ENCODE measurements around the gene ARHGEF40.
A peak's percentile ranks its signal among the peaks of the same experiment; 100 is the strongest.

Gene ARHGEF40

DNA sequence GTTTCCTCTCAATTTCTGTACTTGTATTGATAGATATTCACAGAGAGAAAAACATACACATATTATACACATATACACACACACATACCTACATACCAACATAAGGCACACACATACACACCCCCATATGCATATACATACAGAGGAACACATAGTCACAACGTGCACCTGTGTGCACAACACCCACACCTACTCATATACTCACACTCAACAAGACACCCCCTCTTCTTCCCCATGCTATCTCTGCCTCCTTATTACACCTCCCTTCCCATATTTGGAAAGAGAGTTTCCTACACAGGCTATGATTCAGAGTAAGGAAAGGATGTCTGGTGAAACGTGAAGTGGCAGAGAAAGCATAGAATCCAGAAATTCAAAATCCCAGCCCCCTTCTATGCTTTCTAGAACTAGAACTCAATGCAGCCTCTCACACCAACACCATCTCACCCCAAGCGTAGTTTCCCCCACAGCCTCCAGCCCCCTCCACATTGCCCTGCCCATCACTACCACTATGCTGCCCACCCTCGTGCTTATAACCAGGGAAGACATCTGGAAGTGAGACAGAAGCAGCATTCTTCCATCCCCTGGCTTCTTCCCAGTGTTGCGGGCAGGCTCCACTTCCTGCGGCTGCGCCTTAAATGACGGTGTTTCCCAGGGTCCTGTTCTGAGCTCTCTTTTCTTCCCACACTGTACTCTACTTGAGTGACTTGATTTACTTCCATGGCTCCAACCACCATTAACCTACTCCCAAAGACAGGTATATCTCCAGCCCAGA, 10.1 kb upstream of the ARHGEF40 start:
- no peak for DNase-seq (ENCODE audit: low spot score)

DNA sequence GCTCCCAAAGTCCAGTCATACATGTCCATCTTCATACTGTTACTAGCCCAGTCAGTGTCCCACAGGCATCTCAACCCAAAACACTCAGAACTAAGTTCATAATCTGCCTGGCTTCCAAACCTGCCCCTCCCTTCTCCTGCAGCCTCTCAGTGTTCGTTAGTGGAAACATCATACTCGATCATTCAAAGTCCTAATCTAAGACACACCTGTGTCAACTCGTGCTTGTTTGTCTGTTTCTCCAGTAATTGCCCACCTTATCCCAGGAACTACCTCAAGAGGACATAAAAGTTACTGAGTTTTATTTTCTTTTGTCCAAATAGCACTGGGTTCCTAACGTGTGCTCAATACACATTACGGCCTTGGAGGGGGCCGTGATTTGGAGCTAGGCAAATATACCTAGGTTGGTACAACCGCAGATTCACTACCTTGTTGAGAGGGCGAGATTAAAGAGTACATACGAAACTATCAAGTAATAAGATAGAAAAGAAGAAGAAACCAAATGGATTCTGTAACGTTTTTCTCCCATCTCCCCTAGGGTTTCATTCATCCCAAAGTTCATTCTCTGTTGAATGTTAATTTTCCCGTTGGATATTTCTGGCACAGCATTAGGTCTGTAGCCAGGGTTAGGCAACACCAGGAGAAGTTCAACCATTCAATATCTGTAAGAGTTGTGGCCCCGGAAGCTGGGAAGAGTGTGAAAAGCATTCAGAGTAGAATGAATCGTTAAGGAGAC, 9.3 kb upstream of the ARHGEF40 start:
- DNase-seq (ENCODE audit: low spot score): no peak

DNA sequence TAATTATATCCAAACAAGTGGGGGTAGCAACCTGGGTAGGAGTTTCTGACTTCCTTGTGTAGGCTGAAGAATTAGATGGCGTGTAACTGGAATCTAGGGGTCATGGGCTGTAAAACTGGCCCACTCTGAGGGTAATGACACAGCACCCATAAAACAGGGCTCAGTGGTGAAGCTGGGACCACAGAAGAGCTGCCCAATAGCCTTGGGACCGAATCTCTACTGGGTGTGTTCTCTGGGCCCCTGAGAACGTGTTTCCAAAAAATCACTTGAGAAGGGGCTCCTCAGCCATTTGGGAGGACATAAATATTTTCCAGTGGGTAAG, 8.8 kb upstream of the ARHGEF40 start:
- DNase-seq (ENCODE audit: low spot score): no peak

DNA sequence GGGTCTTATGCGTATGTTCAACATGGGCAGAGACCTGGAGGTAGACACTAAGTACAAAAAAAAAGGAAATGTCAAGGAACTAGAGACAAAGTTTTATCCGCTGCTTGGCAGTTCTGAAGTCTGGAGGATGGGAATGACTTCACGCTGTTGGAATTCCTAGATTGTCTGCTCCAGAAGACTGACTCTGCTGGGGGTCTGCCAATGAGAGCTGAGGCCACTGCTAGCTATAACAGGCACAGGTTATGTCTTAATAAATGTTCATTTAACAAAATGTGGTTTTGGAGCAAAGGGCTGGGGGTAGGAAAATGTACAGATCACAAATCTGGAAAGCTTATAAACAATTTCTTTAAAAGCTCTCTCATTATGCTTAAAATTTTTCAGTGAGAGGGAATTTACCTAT, 6.6 kb upstream of the ARHGEF40 start:
- peak; percentile 87 for DNase-seq (ENCODE audit: low spot score)

DNA sequence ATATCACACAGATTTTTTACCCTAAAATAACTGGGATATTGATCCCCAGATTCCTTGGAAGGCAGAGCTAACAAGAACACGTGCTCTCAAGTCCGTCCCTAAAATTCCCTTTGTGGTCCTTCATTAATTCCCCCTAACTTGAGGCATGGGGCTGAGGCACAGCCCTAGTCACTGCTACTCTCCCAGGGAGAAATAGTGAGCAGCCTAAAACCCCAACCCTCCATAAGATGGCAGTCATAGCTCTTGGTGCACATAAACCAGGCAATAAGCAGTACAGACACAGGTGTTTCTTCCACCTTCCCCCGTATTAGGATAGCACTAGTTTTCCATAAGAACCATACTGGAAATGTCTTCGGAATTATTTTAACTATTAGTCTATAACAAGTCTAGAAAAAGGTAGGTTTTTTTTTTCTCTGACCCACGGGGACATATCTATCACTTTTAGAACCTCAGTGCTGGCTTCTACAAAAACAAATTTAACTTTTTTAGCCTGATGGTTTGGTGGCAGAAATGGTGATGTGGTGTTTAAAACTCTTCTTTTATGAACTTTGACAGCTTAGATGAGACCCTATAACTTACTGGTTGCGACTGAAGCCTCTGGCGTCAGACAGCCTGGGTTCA, 3.1 kb upstream of the ARHGEF40 start:
- DNase-seq (ENCODE audit: low spot score): no peak

DNA sequence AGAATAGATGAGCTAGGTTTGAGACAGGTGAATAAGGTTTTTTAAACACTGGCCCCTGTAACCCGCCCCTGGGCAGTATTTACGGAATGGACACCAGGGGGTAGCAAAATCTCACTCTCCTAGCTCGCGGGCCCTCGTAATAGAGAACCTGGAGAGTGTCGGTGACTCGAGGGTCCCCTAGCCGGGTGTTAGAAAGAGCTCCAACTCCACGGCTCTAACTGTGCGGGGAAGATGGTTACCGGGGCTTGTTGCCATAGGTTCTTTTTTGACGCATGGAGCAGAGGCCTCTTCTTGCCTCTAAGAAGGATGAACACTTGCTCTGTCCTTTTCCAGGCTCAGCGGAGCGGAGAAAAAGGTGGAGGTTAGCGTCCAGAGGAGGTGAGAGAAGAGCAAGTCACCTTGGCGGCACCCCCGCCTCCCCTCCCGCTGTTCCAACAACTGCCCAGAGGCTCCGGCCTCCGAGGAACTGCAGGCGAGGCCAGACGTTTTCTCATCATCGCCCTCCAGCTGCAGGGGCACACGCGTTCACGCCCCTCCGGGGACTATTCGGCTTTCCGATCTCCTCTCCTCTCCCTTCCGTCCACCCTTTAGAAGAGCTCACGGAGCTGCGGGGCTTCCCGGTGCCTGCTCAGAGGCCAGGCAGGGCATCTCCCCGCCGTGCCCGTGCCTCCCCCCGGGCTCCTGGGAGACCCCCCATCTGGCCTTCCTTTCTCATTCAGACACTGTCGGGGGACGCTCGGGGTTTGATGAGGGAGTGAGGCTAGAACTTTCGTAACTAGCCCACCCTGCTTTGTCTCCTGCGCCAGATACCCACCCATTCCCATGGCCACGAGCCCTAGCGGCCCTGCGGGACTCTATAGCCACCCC, 1.4 kb upstream of the ARHGEF40 start:
- peak; percentile 68 for DNase-seq (ENCODE audit: low spot score)

DNA sequence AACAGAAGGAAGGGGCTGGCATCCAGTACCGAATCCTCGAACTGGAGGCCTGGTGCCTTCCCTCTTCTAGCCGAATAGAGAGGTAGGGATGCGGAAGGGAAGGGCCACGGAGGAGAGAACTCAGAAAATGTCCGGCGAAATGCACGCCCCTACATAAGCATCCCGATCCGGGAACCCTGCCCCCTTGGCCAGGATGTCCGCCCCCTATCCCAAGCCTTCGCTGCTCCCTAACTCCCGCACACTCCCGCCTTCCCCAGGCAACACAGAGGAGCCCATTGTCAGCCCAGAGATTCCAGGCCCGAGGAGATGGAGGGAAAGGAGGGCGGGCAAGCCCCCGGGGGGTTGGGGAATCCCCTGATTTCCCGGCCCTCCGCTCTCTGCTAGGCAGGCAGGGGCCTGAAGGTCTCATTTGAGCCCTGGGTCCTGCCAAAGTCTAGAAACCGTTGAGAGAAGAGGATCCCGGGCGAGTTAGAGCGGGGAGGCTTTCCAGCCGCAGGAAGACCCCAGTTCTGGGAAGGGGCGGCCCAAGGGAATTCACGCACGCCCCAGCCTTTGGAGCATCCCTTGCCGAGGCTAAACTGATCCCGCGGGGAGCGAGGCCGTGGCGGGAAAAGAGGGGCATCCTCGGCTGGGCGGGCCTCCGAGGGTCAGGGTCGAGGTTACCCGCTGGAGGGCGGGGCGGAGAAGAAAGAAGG, 569 bp upstream of the ARHGEF40 start:
- DNase-seq (ENCODE audit: low spot score): peak; percentile 52

DNA sequence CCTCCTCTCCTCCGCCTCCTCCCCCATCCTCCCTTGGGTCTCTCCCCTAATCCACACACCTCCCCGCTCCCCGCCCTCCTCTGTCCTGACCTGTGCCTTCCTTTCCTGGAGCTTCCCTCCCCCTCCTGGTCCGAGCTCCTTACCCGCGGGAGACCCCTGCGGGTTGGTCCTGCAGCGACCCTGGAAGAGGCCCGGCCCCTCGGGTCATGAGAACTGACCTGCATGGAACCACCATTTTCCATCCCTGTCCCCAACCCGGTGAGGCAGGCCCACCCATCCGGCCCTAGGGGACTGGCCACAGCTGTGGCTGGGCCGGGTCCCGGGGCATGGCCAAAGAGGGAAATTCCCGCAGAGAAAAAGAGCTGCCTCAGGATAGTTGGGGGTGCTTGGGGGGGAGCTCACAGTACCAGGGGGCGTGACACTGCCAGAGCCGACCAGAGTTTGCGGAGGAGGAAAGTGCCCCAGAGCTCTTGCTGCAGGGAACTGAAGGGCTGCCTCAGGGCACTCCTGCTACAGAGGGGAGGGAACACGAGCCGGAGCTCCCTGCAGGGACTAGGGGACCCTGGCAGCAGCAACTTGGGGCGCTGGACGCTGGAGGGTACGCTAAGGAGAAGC, 613 bp downstream of the ARHGEF40 start:
- peak; percentile 65 for DNase-seq (ENCODE audit: low spot score)

DNA sequence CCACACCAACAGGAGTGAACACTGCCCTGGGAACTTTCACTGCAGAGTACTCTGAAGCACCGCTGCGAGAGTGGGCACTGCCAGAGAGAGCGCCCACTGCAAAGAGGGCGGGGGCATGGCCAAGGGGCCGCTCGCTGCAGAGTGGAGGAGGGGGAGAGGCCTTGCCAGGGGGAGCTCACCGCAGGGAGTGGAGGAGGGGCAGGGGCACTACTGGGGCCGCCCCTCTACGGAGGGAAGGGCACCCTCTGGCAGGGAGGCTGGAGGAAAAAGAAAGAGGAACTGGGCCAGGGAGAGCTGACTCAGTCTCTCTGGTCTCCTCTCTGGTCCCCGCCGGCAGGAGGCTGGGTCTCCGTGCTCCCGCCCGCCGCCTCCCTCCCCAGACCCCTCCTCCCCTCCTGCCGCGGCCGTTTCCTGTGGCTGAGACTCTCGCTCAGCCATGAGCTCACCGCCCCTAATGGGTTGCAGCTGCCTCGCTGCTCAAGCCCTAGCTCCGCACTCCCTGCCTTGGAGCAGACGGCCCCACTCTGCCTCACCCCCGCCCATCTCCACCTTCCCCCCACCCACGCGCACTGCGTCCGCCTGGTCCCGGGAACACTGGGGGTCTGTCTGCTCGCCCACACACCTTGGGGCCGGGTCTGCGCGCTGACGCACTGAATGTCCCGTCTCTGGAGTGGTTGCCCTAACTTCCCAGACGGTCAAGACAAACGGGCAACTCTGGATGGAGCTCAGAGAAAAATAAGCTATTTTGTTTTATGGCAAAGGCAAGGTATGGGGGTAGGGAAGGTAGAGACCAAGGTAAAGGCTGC, 1.3 kb downstream of the ARHGEF40 start:
- peak; percentile 95 for DNase-seq (ENCODE audit: low spot score)

DNA sequence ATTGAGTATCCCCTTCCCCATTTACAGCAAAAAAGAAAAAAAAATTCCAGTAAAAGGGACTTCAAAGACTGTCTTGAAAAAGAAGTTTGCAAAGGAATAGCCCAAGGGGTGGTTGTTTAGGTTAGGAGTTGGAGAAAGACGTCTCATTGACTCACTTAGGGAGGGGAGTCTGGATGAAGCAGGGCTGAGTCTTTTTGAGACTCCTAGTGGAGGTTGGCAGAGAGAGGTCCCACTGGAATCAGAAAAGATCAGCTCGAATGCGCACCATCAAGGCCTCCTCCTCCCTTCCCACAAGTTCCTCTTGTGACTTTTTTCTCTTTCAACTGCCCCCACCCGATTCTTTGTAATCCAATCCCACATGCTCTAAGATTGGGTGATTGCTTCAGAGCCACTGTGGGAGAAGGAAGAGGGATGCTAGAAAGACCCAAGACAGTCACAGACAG, 1.9 kb downstream of the ARHGEF40 start:
- no peak for DNase-seq (ENCODE audit: low spot score)

DNA sequence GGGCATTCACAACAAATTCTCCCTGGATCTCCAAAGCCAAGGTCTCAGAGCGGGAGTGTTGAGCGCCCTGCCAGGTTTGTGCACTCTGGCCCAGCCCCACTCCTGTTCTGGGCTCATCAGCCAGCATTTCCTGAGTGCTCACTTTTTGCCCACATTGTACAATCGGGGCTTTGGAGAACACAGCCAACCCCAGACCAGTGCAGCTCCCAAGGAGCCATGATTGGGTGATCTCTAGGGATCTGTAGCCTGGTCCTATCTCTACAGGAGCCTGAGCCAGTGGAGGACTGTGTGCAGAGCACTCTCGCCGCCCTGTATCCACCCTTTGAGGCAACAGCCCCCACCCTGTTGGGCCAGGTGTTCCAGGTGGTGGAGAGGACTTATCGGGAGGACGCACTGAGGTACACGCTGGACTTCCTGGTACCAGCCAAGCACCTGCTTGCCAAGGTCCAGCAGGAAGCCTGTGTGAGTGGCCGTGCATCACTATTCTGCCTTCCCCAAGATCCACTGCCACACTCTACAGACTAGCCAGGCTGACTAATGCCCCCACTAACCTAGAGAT, 2.8 kb downstream of the ARHGEF40 start:
- no peak for DNase-seq (ENCODE audit: low spot score)

DNA sequence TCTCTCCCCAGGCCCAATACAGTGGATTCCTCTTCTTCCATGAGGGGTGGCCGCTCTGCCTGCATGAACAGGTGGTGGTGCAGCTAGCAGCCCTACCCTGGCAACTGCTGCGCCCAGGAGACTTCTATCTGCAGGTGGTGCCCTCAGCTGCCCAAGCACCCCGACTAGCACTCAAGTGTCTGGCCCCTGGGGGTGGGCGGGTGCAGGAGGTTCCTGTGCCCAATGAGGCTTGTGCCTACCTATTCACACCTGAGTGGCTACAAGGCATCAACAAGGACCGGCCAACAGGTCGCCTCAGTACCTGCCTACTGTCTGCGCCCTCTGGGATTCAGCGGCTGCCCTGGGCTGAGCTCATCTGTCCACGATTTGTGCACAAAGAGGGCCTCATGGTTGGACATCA, 3.8 kb downstream of the ARHGEF40 start:
- no peak for DNase-seq (ENCODE audit: low spot score)

DNA sequence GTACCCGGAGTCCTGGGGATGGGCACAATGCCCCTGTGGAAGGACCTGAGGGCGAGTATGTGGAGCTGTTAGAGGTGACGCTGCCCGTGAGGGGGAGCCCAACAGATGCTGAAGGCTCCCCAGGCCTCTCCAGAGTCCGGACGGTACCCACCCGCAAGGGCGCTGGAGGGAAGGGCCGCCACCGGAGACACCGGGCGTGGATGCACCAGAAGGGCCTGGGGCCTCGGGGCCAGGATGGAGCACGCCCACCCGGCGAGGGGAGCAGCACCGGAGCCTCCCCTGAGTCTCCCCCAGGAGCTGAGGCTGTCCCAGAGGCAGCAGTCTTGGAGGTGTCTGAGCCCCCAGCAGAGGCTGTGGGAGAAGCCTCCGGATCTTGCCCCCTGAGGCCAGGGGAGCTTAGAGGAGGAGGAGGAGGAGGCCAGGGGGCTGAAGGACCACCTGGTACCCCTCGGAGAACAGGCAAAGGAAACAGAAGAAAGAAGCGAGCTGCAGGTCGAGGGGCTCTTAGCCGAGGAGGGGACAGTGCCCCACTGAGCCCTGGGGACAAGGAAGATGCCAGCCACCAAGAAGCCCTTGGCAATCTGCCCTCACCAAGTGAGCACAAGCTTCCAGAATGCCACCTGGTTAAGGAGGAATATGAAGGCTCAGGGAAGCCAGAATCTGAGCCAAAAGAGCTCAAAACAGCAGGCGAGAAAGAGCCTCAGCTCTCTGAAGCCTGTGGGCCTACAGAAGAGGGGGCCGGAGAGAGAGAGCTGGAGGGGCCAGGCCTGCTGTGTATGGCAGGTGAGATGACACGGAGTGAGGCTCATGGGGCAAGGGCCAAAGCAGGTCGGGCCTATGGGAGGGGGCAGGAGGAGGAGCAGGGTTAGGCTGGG, 4.5 kb downstream of the ARHGEF40 start:
- no peak for DNase-seq (ENCODE audit: low spot score)

DNA sequence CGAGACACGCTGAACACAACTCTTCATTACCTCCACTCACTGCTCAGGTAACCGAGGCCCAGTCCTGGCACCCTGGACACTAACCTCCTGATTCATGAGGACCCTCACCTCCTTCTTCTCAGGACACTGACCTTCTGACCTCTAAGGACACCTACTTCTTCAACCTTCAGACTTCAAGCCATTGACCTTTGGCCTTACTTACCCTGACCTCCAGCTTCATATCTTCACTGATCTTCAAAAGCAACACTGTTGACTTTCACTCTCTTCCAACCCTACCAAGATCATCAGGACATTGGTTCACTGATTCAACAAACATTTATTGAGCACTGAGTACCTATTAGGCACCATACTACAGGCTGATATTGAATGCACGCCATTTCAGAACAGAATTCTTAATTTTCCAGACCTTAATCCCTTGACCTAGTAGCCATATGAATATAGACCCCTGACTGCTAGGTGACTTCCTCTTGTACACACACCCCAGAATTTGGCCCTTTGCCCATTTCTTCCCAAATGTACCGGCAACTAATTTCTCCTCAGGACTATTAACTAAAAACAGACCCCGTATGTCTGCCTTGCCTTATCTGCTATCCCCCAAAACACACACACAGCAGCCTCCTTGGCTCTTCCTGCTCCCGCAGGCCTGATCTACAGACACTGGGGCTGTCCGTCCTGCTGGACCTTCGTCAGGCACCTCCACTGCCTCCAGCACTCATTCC, 5.8 kb downstream of the ARHGEF40 start:
- DNase-seq (ENCODE audit: low spot score): no peak

DNA sequence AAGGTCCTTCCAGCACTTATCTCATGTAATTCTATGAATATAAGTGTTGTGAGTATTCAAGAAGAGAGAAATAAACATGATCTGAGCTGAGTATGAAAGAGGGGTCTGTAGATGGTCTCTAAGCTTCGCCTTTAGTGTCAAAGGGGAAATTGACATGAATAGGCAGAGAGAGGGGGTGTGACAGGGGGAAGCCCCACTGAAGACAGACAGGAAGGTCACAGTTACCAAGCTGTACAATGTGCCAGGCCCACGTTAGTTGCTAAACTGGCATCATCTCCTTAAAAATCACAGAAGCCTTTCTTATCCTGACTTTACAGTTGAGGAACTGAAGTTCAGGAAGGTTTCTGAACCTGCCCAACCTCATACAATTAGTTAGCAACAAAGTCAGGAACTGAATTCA, 7.6 kb downstream of the ARHGEF40 start:
- no peak for DNase-seq (ENCODE audit: low spot score)

DNA sequence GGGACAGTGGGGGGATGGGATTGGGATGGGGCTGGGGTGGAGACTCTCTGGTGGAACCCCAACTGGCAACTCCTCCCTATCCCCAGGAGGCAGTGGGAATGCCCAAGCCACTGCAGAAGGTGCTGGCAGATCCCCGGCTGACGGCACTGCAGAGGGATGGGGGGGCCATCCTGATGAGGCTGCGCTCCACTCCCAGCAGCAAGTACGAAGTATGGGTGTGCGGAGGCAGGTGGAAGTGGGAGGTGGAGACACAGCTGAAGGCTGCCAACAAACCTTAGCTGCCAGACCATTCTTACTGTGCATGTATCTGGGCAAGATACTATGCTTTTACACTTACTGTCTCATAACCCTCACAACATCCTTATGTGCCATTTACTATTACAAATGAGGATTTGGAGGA, 8.2 kb downstream of the ARHGEF40 start:
- DNase-seq (ENCODE audit: low spot score): no peak

DNA sequence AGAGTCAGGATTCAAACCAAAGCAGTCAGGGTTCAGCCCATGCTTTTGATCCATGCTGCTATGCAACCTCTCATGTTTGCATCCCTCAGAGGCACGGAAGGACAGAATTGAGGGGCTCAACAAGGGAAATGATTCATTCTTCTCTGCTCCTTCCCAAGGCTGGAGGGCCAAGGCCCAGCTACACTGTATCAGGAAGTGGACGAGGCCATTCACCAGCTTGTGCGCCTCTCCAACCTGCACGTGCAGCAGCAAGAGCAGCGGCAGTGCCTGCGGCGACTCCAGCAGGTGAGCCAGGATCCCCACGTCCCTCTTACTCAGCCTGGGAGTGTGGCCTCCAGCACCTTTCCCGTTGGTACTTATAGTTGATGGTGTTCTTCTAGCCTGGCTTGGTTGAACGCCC, 8.6 kb downstream of the ARHGEF40 start:
- no peak for DNase-seq (ENCODE audit: low spot score)

DNA sequence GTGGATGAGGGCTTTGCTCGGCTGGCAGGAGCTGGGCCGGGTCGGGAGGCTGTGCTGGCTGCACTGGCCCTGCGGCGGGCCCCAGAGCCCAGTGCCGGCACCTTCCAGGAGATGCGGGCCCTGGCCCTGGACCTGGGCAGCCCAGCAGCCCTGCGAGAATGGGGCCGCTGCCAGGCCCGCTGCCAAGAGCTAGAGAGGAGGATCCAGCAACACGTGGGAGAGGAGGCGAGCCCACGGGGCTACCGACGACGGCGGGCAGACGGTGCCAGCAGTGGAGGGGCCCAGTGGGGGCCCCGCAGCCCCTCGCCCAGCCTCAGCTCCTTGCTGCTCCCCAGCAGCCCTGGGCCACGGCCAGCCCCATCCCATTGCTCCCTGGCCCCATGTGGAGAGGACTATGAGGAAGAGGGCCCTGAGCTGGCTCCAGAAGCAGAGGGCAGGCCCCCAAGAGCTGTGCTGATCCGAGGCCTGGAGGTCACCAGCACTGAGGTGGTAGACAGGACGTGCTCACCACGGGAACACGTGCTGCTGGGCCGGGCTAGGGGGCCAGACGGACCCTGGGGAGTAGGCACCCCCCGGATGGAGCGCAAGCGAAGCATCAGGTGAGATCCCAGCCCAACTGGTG, 11.5 kb downstream of the ARHGEF40 start:
- no peak for DNase-seq (ENCODE audit: low spot score)
